ENCODE data around the gene GORASP1.

DNA sequence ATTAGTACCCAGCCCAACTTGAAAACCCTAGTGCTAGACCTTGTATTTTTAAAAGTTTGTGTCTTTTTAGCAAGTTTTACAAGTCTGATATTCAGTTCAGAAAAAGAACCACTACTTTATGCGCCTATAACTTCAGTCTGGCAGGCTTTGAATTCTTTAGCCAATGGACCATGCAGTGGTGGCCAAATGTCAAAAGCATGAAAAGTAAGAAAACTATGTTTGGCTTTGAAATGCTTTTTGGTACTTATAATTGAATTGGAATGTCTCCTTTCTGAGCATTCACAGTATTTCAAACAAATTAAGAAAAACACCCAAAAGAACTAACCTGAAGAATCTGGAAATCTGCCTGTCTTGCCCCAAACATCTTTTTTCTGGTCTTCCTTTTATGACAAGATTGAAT, 42.8 kb downstream of the GORASP1 start:
- TF ChIP-seq, protein P1, sequence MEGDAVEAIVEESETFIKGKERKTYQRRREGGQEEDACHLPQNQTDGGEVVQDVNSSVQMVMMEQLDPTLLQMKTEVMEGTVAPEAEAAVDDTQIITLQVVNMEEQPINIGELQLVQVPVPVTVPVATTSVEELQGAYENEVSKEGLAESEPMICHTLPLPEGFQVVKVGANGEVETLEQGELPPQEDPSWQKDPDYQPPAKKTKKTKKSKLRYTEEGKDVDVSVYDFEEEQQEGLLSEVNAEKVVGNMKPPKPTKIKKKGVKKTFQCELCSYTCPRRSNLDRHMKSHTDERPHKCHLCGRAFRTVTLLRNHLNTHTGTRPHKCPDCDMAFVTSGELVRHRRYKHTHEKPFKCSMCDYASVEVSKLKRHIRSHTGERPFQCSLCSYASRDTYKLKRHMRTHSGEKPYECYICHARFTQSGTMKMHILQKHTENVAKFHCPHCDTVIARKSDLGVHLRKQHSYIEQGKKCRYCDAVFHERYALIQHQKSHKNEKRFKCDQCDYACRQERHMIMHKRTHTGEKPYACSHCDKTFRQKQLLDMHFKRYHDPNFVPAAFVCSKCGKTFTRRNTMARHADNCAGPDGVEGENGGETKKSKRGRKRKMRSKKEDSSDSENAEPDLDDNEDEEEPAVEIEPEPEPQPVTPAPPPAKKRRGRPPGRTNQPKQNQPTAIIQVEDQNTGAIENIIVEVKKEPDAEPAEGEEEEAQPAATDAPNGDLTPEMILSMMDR (IDR thresholded peaks at IDR 0.05): no peak
- TF ChIP-seq EP300 (IDR thresholded peaks at IDR 0.05) (no peak), POLR2A (IDR thresholded peaks at IDR 0.05) (no peak)

Data from tibial nerve (tissue), 4 donors.